ENCODE results near the gene SNCB. TPM values are rescaled to one million over a fixed set of nuclear protein-coding genes. Genes with fewer than 3 reads are reported as not detected.

Gene SNCB
- total RNA-seq, 2 donors from 2014 or later: not detected

GRCh38 chr5:176650354-176650884 lies 20.1 kb upstream of the SNCB start:
- Histone ChIP-seq H3K4me3 (no peak overlapping the region), H3K9me3 (no peaks in the 10 kb centered on the region), H3K4me1 (peaks cover 18% of the 10 kb centered on the region), H3K27ac (no peak overlapping the region), H3K36me3 (replicated peaks in 1 of 2; ENCODE audit: insufficient read depth in 1 of 2, low read depth in 2 of 2) (peaks cover 0 to 3% of the 10 kb centered on the region in 2 donors), H3K27me3 (no peaks in the 10 kb centered on the region)
- no peak for TF ChIP-seq POLR2A (IDR thresholded peaks at IDR 0.05)
- DNase-seq (no peak), ATAC-seq (no peak)
- 65 to 68% methylated on average over 8 of the region's 8 CpGs for WGBS, 2 donors
- intact Hi-C loops (cut with DNase I): loop anchor here (10.0 kb wide), 1 partner anchor 444 kb away; no protein-coding TSS in a partner anchor

GRCh38 chr5:176648474-176649194 lies 18.3 kb upstream of the SNCB start:
- Histone ChIP-seq H3K4me3 (no peak overlapping the region), H3K27me3 (no peaks in the 10 kb centered on the region), H3K27ac (peak overlapping the region in 3 of 4 donors; percentile 59 to 81 (median 75)), H3K36me3 (replicated peaks in 1 of 2; ENCODE audit: insufficient read depth in 1 of 2, low read depth in 2 of 2) (no peaks in the 10 kb centered on the region), H3K4me1 (peaks cover 18% of the 10 kb centered on the region), H3K9me3 (no peaks in the 10 kb centered on the region)
- intact Hi-C loops (cut with DNase I): no loop called here
- ATAC-seq: no peak
- TF ChIP-seq POLR2A (IDR thresholded peaks at IDR 0.05): no peak
- WGBS, 2 donors: 70 to 72% methylated on average over 10 to 14 of the region's 15 CpGs
- DNase-seq: no peak

GRCh38 chr5:176647843-176648473 lies 17.6 kb upstream of the SNCB start:
- Histone ChIP-seq H3K9me3 (no peaks in the 10 kb centered on the region), H3K4me1 (peaks cover 18% of the 10 kb centered on the region), H3K27ac (peak overlapping the region; percentile 16 to 81 (median 67)), H3K36me3 (replicated peaks in 1 of 2; ENCODE audit: insufficient read depth in 1 of 2, low read depth in 2 of 2) (no peaks in the 10 kb centered on the region), H3K4me3 (peak overlapping the region; percentile 23 to 45), H3K27me3 (no peaks in the 10 kb centered on the region)
- ATAC-seq (peak; percentile 17), DNase-seq (peak; percentile 67 to 84 (median 74))
- no peak for TF ChIP-seq CTCF (IDR thresholded peaks at IDR 0.05)
- no peak for TF ChIP-seq POLR2A (IDR thresholded peaks at IDR 0.05)
- intact Hi-C loops (cut with DNase I): no loop called here
- 5 to 14% methylated on average over 5 to 20 of the region's 20 CpGs for WGBS, 2 donors

- intact Hi-C loops (cut with DNase I): no loop called here
These were observed 16.9 kb upstream of the SNCB start, which contains the start of gene TSPAN17 for GRCh38 chr5:176647030-176647842. Gene TSPAN17 (plus strand): TSS chr5:176647484. CDS start chr5:176647616, 132 bp downstream.

More at GRCh38 chr5:176647030-176647842, 16.9 kb upstream of the SNCB start, which contains the start of gene TSPAN17:
- TF ChIP-seq POLR2A (IDR thresholded peaks at IDR 0.05): peak; percentile 60 to 82 (median 65)
- TF ChIP-seq CTCF (IDR thresholded peaks at IDR 0.05): peak in 3 of 7 experiments; percentile 15 to 38 (median 18)
- Histone ChIP-seq H3K27me3 (no peaks in the 10 kb centered on the region), H3K9me3 (no peaks in the 10 kb centered on the region), H3K27ac (peak within 1 kb of the TSS; percentile 40 to 81 (median 67)), H3K4me1 (peaks cover 18% of the 10 kb centered on the region), H3K4me3 (peak within 1 kb of the TSS; percentile 23 to 45), H3K36me3 (replicated peaks in 1 of 2; ENCODE audit: insufficient read depth in 1 of 2, low read depth in 2 of 2) (no peaks in the 10 kb centered on the region)
- WGBS, 2 donors: 0% methylated on average over 62 of the region's 63 CpGs; no CpG with 5 or more reads in 1 of the 2 donors
- peak; percentile 97 for ATAC-seq
- DNase-seq: peak; percentile 100
